ENCODE measurements around the gene KLHDC10. TPM values are rescaled to one million over a fixed set of nuclear protein-coding genes. Genes with fewer than 3 reads are reported as not detected.
A peak's percentile ranks its signal among the peaks of the same experiment; 100 is the strongest.

KLHDC10 gene
- total RNA-seq, 1 donor from 2014 or later: 26.6 TPM

DNA sequence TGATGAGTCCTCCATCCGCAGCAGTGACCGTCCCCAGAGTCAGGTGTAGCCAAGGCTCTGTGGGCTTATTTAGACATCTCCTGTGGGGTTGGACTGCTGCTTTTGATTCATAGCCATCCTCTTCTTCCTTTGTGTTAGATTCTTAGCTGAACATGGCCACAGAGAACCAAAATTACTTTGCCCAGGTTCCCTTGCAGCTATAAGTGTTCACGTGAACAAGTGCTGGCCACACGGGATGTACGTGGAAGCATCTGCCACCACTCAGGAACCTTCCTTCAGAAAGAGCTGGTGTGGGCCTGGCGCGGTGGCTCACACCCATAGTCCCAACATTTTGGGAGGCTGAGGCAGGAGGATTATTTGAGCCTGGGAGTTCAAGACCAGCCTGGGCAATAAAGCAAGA is 85.8 kb downstream of the KLHDC10 start:
- Mint-ChIP-seq H3K36me3 (peaks cover 43% of the 10 kb centered on the region), H3K9me3 (peaks cover 14% of the 10 kb centered on the region), H3K27ac (no peak overlapping the region), H3K4me3 (no peak overlapping the region), H3K27me3 (ENCODE audit: insufficient read depth, low read depth) (peaks cover 2% of the 10 kb centered on the region), H3K4me1 (peaks cover 2% of the 10 kb centered on the region)
- H3K79me2 ChIP-seq (ENCODE audit: low read depth): no peaks in the 10 kb centered on the region
- H3K4me1 ChIP-seq: no peaks in the 10 kb centered on the region
- no peaks in the 10 kb centered on the region for H3K36me3 ChIP-seq
- no peak overlapping the region for H3K9ac ChIP-seq
- TF ChIP-seq, protein P1, sequence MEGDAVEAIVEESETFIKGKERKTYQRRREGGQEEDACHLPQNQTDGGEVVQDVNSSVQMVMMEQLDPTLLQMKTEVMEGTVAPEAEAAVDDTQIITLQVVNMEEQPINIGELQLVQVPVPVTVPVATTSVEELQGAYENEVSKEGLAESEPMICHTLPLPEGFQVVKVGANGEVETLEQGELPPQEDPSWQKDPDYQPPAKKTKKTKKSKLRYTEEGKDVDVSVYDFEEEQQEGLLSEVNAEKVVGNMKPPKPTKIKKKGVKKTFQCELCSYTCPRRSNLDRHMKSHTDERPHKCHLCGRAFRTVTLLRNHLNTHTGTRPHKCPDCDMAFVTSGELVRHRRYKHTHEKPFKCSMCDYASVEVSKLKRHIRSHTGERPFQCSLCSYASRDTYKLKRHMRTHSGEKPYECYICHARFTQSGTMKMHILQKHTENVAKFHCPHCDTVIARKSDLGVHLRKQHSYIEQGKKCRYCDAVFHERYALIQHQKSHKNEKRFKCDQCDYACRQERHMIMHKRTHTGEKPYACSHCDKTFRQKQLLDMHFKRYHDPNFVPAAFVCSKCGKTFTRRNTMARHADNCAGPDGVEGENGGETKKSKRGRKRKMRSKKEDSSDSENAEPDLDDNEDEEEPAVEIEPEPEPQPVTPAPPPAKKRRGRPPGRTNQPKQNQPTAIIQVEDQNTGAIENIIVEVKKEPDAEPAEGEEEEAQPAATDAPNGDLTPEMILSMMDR (IDR thresholded peaks at IDR 0.05): no peak
- TF ChIP-seq EZH2 (IDR thresholded peaks at IDR 0.05): no peak
- no peak for TF ChIP-seq EZH2phosphoT487 (IDR thresholded peaks at IDR 0.05)
- no peaks in the 10 kb centered on the region for H3K27me3 ChIP-seq
- H3K9me3 ChIP-seq (ENCODE audit: low read depth): no peaks in the 10 kb centered on the region
- DNase-seq (ENCODE audit: low spot score): no peak
- no peak overlapping the region for H3K4me2 ChIP-seq
- no peaks in the 10 kb centered on the region for H4K20me1 ChIP-seq (ENCODE audit: low read depth)
- H3K27ac ChIP-seq: no peak overlapping the region
- H3F3A ChIP-seq (ENCODE audit: low read depth): no peaks in the 10 kb centered on the region
- no peak overlapping the region for H2AFZ ChIP-seq (replicated peaks)
- no peak overlapping the region for H3K4me3 ChIP-seq

DNA sequence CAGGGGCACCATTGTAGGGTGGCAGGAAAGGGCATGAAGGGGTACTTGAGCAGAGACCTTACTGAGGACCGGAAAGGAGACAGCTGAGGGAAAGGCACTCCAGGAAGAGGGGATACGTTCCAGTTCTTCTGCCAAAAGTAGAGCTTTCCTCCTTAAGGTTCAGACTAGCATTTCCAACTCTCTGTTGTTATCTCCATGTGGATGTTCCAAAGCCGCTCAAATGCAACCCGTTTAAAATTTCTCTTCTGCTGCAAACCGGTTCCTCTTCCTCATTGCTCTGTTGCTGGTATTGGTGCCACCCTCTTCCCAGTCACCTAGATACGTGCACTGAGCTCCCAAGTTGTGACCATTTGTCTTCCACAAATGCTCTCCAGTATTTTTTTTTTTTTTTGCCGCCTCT is 87.4 kb downstream of the KLHDC10 start:
- no peak for DNase-seq (ENCODE audit: low spot score)
- no peaks in the 10 kb centered on the region for H4K20me1 ChIP-seq (ENCODE audit: low read depth)

DNA sequence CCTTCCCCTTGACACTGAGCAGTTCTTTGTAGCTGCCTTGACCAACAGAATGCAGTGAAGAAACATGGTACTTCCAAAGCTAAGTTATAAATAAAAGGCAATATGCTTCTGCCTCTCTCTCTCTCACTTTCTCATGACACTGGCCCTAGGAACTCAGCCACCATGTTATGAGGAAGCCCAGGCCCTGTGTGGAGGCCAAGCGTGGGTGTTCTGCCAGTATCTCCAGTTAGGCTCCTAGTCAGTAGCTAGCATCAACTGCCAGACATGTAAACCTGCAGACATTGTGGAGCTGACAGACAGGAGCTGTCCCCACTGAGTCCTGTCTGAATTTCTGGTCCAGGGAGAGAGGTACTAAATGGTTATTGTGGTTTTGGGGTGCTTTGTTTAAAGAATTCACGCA is 89.7 kb downstream of the KLHDC10 start:
- no peak for DNase-seq (ENCODE audit: low spot score)
- H3K9ac ChIP-seq: no peak overlapping the region
- no peaks in the 10 kb centered on the region for H3K9me3 ChIP-seq (ENCODE audit: low read depth)
- H3K79me2 ChIP-seq (ENCODE audit: low read depth): no peaks in the 10 kb centered on the region
- H3K4me2 ChIP-seq: no peak overlapping the region
- no peaks in the 10 kb centered on the region for H3K4me1 ChIP-seq
- peaks cover 14% of the 10 kb centered on the region for H3K9me3 Mint-ChIP-seq
- no peak overlapping the region for H3K4me3 Mint-ChIP-seq
- H3K27ac ChIP-seq: no peak overlapping the region
- peaks cover 61% of the 10 kb centered on the region for H3K36me3 Mint-ChIP-seq
- H3K36me3 ChIP-seq: peaks cover 10% of the 10 kb centered on the region
- no peaks in the 10 kb centered on the region for H4K20me1 ChIP-seq (ENCODE audit: low read depth)
- H3K27me3 ChIP-seq: no peaks in the 10 kb centered on the region
- H3K4me3 ChIP-seq: no peak overlapping the region
- H3K27me3 Mint-ChIP-seq (ENCODE audit: insufficient read depth, low read depth): no peaks in the 10 kb centered on the region
- H3K4me1 Mint-ChIP-seq: peaks cover 2% of the 10 kb centered on the region
- H2AFZ ChIP-seq (replicated peaks): no peak overlapping the region
- H3F3A ChIP-seq (ENCODE audit: low read depth): no peaks in the 10 kb centered on the region
- H3K27ac Mint-ChIP-seq: no peak overlapping the region
- TF ChIP-seq, protein P1 (IDR thresholded peaks at IDR 0.05): no peak
- no peak for TF ChIP-seq EZH2phosphoT487 (IDR thresholded peaks at IDR 0.05)
- TF ChIP-seq EZH2 (IDR thresholded peaks at IDR 0.05): no peak

More for the DNA sequence above, 87.4 kb downstream of the KLHDC10 start:
- Histone ChIP-seq H3K9me3 (ENCODE audit: low read depth) (no peaks in the 10 kb centered on the region), H3K4me1 (no peaks in the 10 kb centered on the region), H3K36me3 (no peaks in the 10 kb centered on the region), H3K9ac (no peak overlapping the region), H2AFZ (replicated peaks) (no peak overlapping the region), H3K4me2 (no peak overlapping the region), H3K79me2 (ENCODE audit: low read depth) (no peaks in the 10 kb centered on the region), H3K4me3 (no peak overlapping the region), H3K27ac (no peak overlapping the region), H3K27me3 (no peaks in the 10 kb centered on the region), H3F3A (ENCODE audit: low read depth) (no peaks in the 10 kb centered on the region)
- Mint-ChIP-seq H3K4me1 (peaks cover 2% of the 10 kb centered on the region), H3K4me3 (no peak overlapping the region), H3K36me3 (peaks cover 49% of the 10 kb centered on the region), H3K27ac (peak overlapping the region; percentile 81), H3K27me3 (ENCODE audit: insufficient read depth, low read depth) (peaks cover 2% of the 10 kb centered on the region), H3K9me3 (peaks cover 14% of the 10 kb centered on the region)
- TF ChIP-seq, protein P1 (IDR thresholded peaks at IDR 0.05): no peak
- TF ChIP-seq EZH2 (IDR thresholded peaks at IDR 0.05) (no peak), EZH2phosphoT487 (IDR thresholded peaks at IDR 0.05) (no peak)
